ENCODE data around the gene FAM210A. TPM values are rescaled to one million over a fixed set of nuclear protein-coding genes. Genes with fewer than 3 reads are reported as not detected.

FAM210A gene

DNA sequence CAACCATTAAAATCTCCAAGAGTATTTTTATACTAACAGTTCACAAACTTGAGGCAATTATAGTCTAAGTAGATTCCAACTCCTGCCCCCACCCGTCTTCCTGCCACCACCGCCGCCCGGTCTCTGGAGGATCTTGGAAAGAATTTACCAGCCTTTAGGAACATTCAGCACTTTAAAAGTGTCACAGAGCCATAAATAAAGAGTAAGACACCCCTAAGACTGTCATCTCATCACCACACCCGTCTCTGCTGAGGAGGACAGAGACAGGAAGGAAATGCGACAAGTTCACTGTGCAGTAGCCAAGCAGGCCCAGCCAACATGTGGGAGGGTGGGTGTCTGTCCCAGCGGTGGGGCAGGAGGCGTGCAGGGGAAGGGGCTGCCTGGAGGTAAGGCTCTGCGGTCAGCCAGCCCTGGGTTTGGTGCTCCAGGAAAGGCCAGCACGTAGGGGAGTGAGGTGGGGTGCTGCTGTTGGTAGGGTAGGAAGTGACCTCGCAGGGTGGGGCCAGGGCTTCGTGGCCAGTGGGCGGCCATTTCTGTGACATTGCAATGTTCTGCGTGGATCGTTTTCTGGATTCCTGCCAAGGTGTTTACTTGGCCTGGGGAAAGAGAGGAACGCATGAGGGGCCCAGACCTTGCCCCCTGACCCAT, 111.6 kb downstream of the FAM210A start:
- Histone ChIP-seq H3K18ac (ENCODE audit: low read depth in 1 of 2, low read length in 2 of 2) (no peak overlapping the region), H3K9ac (ENCODE audit: low read length) (no peak overlapping the region), H2BK5ac (ENCODE audit: low read depth, low read length, poor library complexity, severe bottlenecking) (no peak overlapping the region), H3K23ac (ENCODE audit: low read length in 2 of 2) (no peak overlapping the region), H3K9me3 (ENCODE audit: control insufficient read depth, low read length) (no peaks in the 10 kb centered on the region), H3K4ac (ENCODE audit: low read depth in 1 of 2, low read length in 2 of 2) (no peak overlapping the region), H2AK5ac (ENCODE audit: low read length, severe bottlenecking) (no peak overlapping the region), H3K4me1 (ENCODE audit: control insufficient read depth, insufficient read depth, low read depth, low read length) (peaks cover 3% of the 10 kb centered on the region), H3K4me2 (ENCODE audit: low read length, poor library complexity, severe bottlenecking) (no peak overlapping the region), H3K79me1 (replicated peaks; ENCODE audit: low read length, poor library complexity, severe bottlenecking) (no peaks in the 10 kb centered on the region), H3K27me3 (ENCODE audit: control insufficient read depth in 1 of 2, insufficient read depth in 1 of 2, low read length in 2 of 2) (peaks cover 23 to 40% of the 10 kb centered on the region in 2 experiments), H2BK12ac (ENCODE audit: low read length in 2 of 2) (no peak overlapping the region), H3K14ac (ENCODE audit: low read length in 2 of 2) (no peak overlapping the region), H4K8ac (ENCODE audit: low read length) (no peak overlapping the region), H3K4me3 (ENCODE audit: insufficient read depth in 1 of 2, low read depth in 1 of 2, low read length in 2 of 2) (no peak overlapping the region), H2AFZ (ENCODE audit: low read depth, low read length) (no peak overlapping the region), H2BK120ac (ENCODE audit: low read depth, low read length) (no peak overlapping the region), H3K27ac (ENCODE audit: low read length, poor library complexity, severe bottlenecking) (no peak overlapping the region), H2BK15ac (ENCODE audit: low read depth, poor library complexity, severe bottlenecking) (no peak overlapping the region), H4K91ac (ENCODE audit: low read length) (no peak overlapping the region), H3K36me3 (ENCODE audit: control insufficient read depth in 1 of 2, insufficient read depth in 2 of 2, low read depth in 1 of 2, low read length in 2 of 2) (no peaks in the 10 kb centered on the region)
- DNase-seq, result no peak
- 59% methylated on average over 16 of the region's 16 CpGs for WGBS

DNA sequence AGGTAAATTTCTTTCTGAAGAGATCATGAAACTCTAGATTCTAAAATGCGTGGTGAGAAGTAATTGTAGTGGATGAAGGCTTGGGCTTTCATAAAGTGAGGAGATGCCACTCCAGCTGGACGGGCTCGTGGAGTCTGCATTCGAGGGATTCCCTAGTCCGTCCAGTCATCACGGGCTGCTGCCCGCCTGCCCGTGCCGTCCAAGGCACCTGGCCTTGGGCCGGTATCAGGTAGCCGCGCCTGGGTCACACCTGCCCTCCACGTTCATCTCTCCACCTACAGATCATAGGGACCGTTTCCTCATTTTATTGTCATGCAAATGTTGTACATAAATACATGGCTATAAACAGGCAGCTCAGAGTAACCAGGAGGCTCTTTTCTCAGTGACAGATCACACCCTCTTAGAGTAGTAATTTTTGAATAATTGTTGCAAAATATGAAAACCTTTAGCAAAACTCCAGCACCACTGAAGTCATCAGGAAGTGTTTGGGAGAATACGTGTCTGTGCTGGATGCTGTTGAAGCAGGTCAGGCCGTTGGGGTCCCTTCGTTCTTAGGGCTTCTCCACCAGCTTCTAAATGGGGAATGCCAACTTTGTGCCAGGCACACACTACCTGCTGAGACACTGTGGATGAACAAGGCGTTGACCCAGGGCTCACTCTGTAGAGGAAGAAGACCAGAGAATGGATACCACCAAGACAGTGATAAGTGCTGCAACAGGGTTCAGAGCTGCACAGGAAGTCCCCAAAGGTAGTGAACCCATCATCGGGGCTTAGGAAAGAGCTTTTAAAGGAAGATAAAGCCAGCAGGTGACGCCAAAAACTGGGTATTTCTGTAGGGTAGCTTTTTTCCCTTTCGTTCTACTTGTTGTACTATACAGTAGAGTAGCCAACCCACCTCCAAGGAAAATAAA, 112.5 kb downstream of the FAM210A start:
- 89% methylated on average over 18 of the region's 21 CpGs for WGBS
- H3K27me3 ChIP-seq (ENCODE audit: control insufficient read depth in 1 of 2, insufficient read depth in 1 of 2, low read length in 2 of 2), result peaks cover 23 to 40% of the 10 kb centered on the region in 2 experiments
- no peaks in the 10 kb centered on the region for H3K36me3 ChIP-seq (ENCODE audit: control insufficient read depth in 1 of 2, insufficient read depth in 2 of 2, low read depth in 1 of 2, low read length in 2 of 2)
- no peak overlapping the region for H3K9ac ChIP-seq (ENCODE audit: low read length)
- no peak overlapping the region for H2BK5ac ChIP-seq (ENCODE audit: low read depth, low read length, poor library complexity, severe bottlenecking)
- no peak overlapping the region for H3K4me3 ChIP-seq (ENCODE audit: insufficient read depth in 1 of 2, low read depth in 1 of 2, low read length in 2 of 2)
- H3K9me3 ChIP-seq (ENCODE audit: control insufficient read depth, low read length), result no peaks in the 10 kb centered on the region
- no peak overlapping the region for H2AFZ ChIP-seq (ENCODE audit: low read depth, low read length)
- no peak overlapping the region for H3K4ac ChIP-seq (ENCODE audit: low read depth in 1 of 2, low read length in 2 of 2)
- no peak overlapping the region for H2BK12ac ChIP-seq (ENCODE audit: low read length in 2 of 2)
- peaks cover 3% of the 10 kb centered on the region for H3K4me1 ChIP-seq (ENCODE audit: control insufficient read depth, insufficient read depth, low read depth, low read length)
- H2BK15ac ChIP-seq (ENCODE audit: low read depth, poor library complexity, severe bottlenecking), result no peak overlapping the region
- peak overlapping the region; percentile 25 for H4K91ac ChIP-seq (ENCODE audit: low read length)
- H3K79me1 ChIP-seq (replicated peaks; ENCODE audit: low read length, poor library complexity, severe bottlenecking), result no peaks in the 10 kb centered on the region
- no peak overlapping the region for H4K8ac ChIP-seq (ENCODE audit: low read length)
- H3K18ac ChIP-seq (ENCODE audit: low read depth in 1 of 2, low read length in 2 of 2), result no peak overlapping the region
- no peak overlapping the region for H3K4me2 ChIP-seq (ENCODE audit: low read length, poor library complexity, severe bottlenecking)
- DNase-seq, result no peak
- no peak overlapping the region for H3K27ac ChIP-seq (ENCODE audit: low read length, poor library complexity, severe bottlenecking)
- H2BK120ac ChIP-seq (ENCODE audit: low read depth, low read length), result no peak overlapping the region
- no peak overlapping the region for H3K14ac ChIP-seq (ENCODE audit: low read length in 2 of 2)
- H2AK5ac ChIP-seq (ENCODE audit: low read length, severe bottlenecking), result no peak overlapping the region
- H3K23ac ChIP-seq (ENCODE audit: low read length in 2 of 2), result no peak overlapping the region

Small RNA genes lying within 50 kb of the gene (small RNA-seq; reads per million reads assigned to genes)
- gene AP001525.1 (ENCODE audit: low read depth) (not detected), gene RN7SL362P (ENCODE audit: low read depth) (not detected)
